Coronary artery (tissue), 2 donors: ENCODE data around the gene GRIP1.

ENCODE experiments used
- DNase-seq: peaks from one replicate; pipeline ENCODE4 v3.0.0-alpha.2; 2017; ENCODE audit warnings: low spot score
- H3K27ac ChIP-seq, 2 donors: fragments of 200-600 bp; sonication (generic); one replicate each; pipeline ENCODE4 v1.5.1; 2016 to 2019
- H3K4me3 ChIP-seq: fragments of 200-600 bp; sonication (generic); 2 replicates; pipeline ENCODE4 v1.5.1; 2016; ENCODE audit warnings: mild to moderate bottlenecking, moderate library complexity
- TF ChIP-seq, protein P1 (sequence below): fragments of 200-600 bp; sonication (generic); IDR thresholded peaks from one replicate; pipeline ENCODE4 v1.5.1; 2019; ENCODE audit warnings: antibody characterized with exemption

The GRIP1 gene, protein sequence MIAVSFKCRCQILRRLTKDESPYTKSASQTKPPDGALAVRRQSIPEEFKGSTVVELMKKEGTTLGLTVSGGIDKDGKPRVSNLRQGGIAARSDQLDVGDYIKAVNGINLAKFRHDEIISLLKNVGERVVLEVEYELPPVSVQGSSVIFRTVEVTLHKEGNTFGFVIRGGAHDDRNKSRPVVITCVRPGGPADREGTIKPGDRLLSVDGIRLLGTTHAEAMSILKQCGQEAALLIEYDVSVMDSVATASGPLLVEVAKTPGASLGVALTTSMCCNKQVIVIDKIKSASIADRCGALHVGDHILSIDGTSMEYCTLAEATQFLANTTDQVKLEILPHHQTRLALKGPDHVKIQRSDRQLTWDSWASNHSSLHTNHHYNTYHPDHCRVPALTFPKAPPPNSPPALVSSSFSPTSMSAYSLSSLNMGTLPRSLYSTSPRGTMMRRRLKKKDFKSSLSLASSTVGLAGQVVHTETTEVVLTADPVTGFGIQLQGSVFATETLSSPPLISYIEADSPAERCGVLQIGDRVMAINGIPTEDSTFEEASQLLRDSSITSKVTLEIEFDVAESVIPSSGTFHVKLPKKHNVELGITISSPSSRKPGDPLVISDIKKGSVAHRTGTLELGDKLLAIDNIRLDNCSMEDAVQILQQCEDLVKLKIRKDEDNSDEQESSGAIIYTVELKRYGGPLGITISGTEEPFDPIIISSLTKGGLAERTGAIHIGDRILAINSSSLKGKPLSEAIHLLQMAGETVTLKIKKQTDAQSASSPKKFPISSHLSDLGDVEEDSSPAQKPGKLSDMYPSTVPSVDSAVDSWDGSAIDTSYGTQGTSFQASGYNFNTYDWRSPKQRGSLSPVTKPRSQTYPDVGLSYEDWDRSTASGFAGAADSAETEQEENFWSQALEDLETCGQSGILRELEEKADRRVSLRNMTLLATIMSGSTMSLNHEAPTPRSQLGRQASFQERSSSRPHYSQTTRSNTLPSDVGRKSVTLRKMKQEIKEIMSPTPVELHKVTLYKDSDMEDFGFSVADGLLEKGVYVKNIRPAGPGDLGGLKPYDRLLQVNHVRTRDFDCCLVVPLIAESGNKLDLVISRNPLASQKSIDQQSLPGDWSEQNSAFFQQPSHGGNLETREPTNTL

DNA sequence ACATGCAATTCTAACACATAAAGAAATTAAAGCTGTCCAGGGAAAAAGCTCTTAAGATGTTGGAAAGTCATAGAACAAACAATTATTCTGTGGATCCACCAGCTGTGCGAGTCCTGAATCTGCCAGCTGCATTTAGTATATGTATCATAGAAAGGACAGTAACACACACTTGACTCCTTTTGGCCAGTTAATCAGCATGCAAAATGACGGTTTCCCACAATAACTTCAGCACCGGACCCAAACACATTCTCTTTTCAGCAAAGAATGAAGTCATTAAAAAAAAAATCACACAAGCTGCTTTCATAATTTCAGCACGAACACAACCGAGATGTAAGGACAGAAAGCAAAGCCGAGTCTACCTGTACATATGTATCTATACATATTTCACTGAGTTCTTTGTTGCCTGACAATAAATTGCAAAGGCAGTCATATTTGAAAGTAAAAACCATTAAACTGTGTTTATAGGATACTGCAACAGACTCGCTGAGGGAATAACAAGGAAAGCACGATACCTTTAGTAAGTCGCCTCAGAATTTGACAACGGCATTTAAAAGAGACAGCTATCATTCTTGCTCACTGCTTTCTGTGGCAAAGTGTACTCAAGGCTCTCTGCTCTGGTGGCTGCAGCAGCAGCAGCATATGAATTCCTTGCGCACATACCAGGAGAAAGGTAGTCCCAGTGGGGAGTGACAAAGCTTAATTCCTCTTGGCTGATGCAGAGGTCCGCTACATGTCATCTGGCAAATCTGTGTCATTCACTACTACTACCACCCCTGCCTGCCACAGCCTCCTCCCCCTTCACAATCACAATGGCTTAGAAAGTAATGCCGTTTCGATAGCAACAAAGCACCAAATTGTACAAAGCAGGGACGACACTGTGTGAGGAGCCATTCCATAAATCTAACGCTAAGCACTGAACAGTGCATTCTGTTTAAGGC is at the start of gene GRIP1:
GRIP1 (minus strand) TSS at position 739 of the 938 bp plus-strand sequence; CDS start at position 567, 172 bp downstream.
- TF ChIP-seq, protein P1, sequence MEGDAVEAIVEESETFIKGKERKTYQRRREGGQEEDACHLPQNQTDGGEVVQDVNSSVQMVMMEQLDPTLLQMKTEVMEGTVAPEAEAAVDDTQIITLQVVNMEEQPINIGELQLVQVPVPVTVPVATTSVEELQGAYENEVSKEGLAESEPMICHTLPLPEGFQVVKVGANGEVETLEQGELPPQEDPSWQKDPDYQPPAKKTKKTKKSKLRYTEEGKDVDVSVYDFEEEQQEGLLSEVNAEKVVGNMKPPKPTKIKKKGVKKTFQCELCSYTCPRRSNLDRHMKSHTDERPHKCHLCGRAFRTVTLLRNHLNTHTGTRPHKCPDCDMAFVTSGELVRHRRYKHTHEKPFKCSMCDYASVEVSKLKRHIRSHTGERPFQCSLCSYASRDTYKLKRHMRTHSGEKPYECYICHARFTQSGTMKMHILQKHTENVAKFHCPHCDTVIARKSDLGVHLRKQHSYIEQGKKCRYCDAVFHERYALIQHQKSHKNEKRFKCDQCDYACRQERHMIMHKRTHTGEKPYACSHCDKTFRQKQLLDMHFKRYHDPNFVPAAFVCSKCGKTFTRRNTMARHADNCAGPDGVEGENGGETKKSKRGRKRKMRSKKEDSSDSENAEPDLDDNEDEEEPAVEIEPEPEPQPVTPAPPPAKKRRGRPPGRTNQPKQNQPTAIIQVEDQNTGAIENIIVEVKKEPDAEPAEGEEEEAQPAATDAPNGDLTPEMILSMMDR: no peak
- no peak for DNase-seq
- H3K4me3 ChIP-seq: peak within 1 kb of the TSS; percentile 48
- H3K27ac ChIP-seq: no peak within 1 kb of the TSS

DNA sequence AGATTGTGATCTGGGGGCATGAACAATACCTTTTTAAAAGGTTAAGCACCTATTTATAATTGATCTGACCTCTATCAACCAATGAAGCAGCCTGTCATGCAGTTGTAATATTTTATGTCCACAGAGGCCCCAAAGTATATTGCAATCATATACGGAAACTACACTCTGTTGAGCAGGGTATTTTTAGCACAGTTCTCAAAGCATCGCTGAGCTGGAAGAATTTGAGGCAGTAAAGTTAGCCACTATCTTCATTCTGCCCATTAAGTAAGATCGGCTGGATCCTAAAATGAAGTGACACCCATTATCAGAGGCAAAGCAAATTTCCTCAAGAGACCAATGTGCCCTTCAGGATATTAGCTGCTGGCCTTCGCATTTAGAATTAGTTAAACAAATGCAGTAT is 47.7 kb upstream of the GRIP1 start:
- no peak for DNase-seq
- TF ChIP-seq, protein P1: no peak
- H3K4me3 ChIP-seq: no peak overlapping the region
- no peak overlapping the region for H3K27ac ChIP-seq

DNA sequence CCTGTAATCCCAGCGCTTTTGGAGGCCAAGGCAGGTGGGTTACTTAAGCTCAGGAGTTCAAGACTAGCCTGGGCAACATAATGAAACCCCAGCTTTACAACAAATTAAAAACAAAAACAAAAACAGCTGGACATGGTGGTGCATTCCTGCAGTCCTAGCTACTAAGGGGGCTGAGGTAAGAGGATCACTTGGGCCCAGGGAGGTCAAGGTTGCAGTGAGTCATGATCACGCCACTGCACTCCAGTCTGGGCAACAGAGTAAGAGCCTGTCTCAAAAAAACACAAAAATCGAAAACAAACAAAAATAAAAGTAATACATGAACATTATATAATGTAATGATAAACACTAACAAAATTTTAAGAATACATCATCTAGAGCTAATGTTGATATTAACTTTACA is 46.2 kb upstream of the GRIP1 start:
- no peak overlapping the region for H3K4me3 ChIP-seq
- no peak overlapping the region for H3K27ac ChIP-seq
- no peak for DNase-seq
- TF ChIP-seq, protein P1: no peak

DNA sequence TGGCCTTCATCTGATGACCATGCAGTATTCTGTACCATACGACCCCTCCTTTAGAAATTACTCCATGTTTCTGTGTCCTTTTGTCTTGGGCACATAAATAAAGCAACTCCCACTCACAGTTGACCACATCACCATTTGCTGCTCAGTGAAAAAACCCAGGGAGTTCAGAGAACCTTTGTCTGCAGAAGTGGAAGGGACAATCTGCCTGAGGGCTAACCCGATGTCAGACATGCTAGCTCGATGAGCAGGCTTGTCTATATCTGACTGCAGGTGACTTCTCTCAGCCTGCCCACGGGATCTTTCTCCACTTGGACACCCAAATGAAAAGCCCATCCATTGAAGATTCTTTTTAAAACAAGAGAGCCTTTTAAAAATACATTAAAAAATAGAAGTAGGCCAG is 45.7 kb upstream of the GRIP1 start:
- TF ChIP-seq, protein P1: no peak
- no peak overlapping the region for H3K27ac ChIP-seq
- no peak for DNase-seq
- no peak overlapping the region for H3K4me3 ChIP-seq

DNA sequence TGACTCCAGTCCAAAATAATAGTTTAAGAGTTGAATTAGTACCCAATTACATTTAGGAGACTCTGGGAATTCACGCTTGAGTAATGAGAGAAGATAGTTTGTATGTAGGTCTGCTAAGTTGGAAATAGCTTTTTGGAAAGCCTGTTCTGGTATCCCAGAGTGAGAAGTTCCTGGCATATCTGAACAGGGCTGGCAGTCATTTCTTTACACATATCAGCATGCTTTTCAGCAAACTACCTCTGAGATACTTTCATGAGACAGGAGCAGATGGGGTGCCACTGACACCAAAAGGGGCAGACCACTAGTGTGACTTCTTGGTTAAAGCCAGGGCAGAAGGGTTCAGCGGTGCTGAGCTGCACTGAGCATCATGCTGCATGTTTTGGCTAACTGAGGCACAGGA is 45.1 kb upstream of the GRIP1 start:
- no peak overlapping the region for H3K4me3 ChIP-seq
- no peak overlapping the region for H3K27ac ChIP-seq
- TF ChIP-seq, protein P1: no peak
- DNase-seq: no peak

DNA sequence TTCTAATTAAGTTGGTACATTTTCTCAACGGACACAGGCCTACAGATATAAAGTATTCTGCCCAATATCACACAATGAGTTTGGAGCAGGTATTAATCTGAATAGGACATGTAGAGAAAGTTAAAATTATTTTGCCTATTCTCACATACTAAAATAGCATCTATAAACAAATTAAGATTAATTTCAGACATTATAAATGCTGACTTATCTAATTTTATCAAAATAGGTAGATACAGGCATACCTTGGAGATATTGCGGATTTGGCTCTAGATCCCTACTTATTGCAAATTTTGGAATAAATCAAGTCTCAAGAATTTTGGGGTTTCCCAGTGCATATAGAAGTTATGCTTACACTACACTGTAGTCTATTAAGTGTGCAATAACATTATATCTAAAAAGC is 41.0 kb upstream of the GRIP1 start:
- TF ChIP-seq, protein P1: no peak
- H3K4me3 ChIP-seq: no peak overlapping the region
- no peak for DNase-seq
- H3K27ac ChIP-seq: no peak overlapping the region
